ENCODE data around the gene SERBP1. TPM values are rescaled to one million over a fixed set of nuclear protein-coding genes. Genes with fewer than 3 reads are reported as not detected.
A peak's percentile ranks its signal among the peaks of the same experiment; 100 is the strongest.

The SERBP1 gene
- total RNA-seq, 1 donor from 2014 or later, result 214 TPM

GRCh38 chr1:67407498-67407897, 22.7 kb downstream of the SERBP1 start:
- no peak overlapping the region for H3K4me3 ChIP-seq (ENCODE audit: insufficient read depth, low read depth, low read length)

GRCh38 chr1:67405473-67406245, 24.5 kb downstream of the SERBP1 start:
- H4K20me1 ChIP-seq (ENCODE audit: insufficient read depth, low read length), result peaks cover 17% of the 10 kb centered on the region
- H3K9me3 ChIP-seq (ENCODE audit: insufficient read depth, low read depth, low read length), result no peaks in the 10 kb centered on the region
- no peak for TF ChIP-seq EZH2 (IDR thresholded peaks at IDR 0.05; ENCODE audit: insufficient read depth, low read length)
- no peak for TF ChIP-seq CTCF (IDR thresholded peaks at IDR 0.05; ENCODE audit: insufficient read depth, low read depth, low read length)
- FAIRE-seq (no peak), DNase-seq (ENCODE audit: low read depth) (no peak)
- no peaks in the 10 kb centered on the region for H3K79me2 ChIP-seq (ENCODE audit: insufficient read depth, low read length)
- H3K9me3 Mint-ChIP-seq (ENCODE audit: unreplicated experiment), result no peaks in the 10 kb centered on the region
- peaks cover 6% of the 10 kb centered on the region for H3K4me1 Mint-ChIP-seq (ENCODE audit: low read depth, unreplicated experiment)
- H3K4me3 ChIP-seq (ENCODE audit: insufficient read depth, low read depth, low read length), result no peak overlapping the region
- H3K27ac ChIP-seq (ENCODE audit: low read depth, low read length), result no peak overlapping the region
- no peak overlapping the region for H3K4me3 Mint-ChIP-seq (ENCODE audit: unreplicated experiment)
- no peaks in the 10 kb centered on the region for H3K27me3 ChIP-seq (ENCODE audit: insufficient read depth, low read length)
- H3K4me1 ChIP-seq (ENCODE audit: insufficient read depth, low read length), result peaks cover 2% of the 10 kb centered on the region
- no peak overlapping the region for H2AFZ ChIP-seq (ENCODE audit: low read depth, low read length)
- no peak overlapping the region for H3K9ac ChIP-seq (ENCODE audit: low read length)
- H3K27me3 Mint-ChIP-seq (ENCODE audit: low read depth, unreplicated experiment), result no peaks in the 10 kb centered on the region
- no peaks in the 10 kb centered on the region for H3K36me3 Mint-ChIP-seq (ENCODE audit: low read depth, unreplicated experiment)
- peaks cover 15% of the 10 kb centered on the region for H3K36me3 ChIP-seq (ENCODE audit: insufficient read depth, low read length)
- no peak overlapping the region for H3K4me2 ChIP-seq (ENCODE audit: low read length)
- H3K27ac Mint-ChIP-seq (ENCODE audit: unreplicated experiment), result no peak overlapping the region

More at GRCh38 chr1:67407498-67407897, 22.7 kb downstream of the SERBP1 start:
- Histone ChIP-seq H3K27me3 (ENCODE audit: insufficient read depth, low read length) (no peaks in the 10 kb centered on the region), H4K20me1 (ENCODE audit: insufficient read depth, low read length) (peaks cover 26% of the 10 kb centered on the region), H3K4me2 (ENCODE audit: low read length) (no peak overlapping the region), H3K4me1 (ENCODE audit: insufficient read depth, low read length) (no peaks in the 10 kb centered on the region), H3K9me3 (ENCODE audit: insufficient read depth, low read depth, low read length) (no peaks in the 10 kb centered on the region), H3K79me2 (ENCODE audit: insufficient read depth, low read length) (peaks cover 6% of the 10 kb centered on the region), H2AFZ (ENCODE audit: low read depth, low read length) (no peak overlapping the region), H3K27ac (ENCODE audit: low read depth, low read length) (no peak overlapping the region), H3K9ac (ENCODE audit: low read length) (no peak overlapping the region), H3K36me3 (ENCODE audit: insufficient read depth, low read length) (peaks cover 29% of the 10 kb centered on the region)
- no peak for DNase-seq (ENCODE audit: low read depth)
- Mint-ChIP-seq H3K36me3 (ENCODE audit: low read depth, unreplicated experiment) (no peaks in the 10 kb centered on the region), H3K4me1 (ENCODE audit: low read depth, unreplicated experiment) (peaks cover 5% of the 10 kb centered on the region), H3K27me3 (ENCODE audit: low read depth, unreplicated experiment) (no peaks in the 10 kb centered on the region), H3K4me3 (ENCODE audit: unreplicated experiment) (no peak overlapping the region), H3K9me3 (ENCODE audit: unreplicated experiment) (no peaks in the 10 kb centered on the region), H3K27ac (ENCODE audit: unreplicated experiment) (no peak overlapping the region)
- FAIRE-seq, result no peak
- no peak for TF ChIP-seq EZH2 (IDR thresholded peaks at IDR 0.05; ENCODE audit: insufficient read depth, low read length)
- TF ChIP-seq CTCF (IDR thresholded peaks at IDR 0.05; ENCODE audit: insufficient read depth, low read depth, low read length), result no peak

GRCh38 chr1:67404212-67404620, 26.0 kb downstream of the SERBP1 start:
- H3K4me3 Mint-ChIP-seq (ENCODE audit: unreplicated experiment), result no peak overlapping the region
- H3K36me3 ChIP-seq (ENCODE audit: insufficient read depth, low read length), result peaks cover 4% of the 10 kb centered on the region

More at GRCh38 chr1:67404212-67404620, 26.0 kb downstream of the SERBP1 start:
- FAIRE-seq (no peak), DNase-seq (ENCODE audit: low read depth) (peak; percentile 39)
- Mint-ChIP-seq H3K4me1 (ENCODE audit: low read depth, unreplicated experiment) (peaks cover 7% of the 10 kb centered on the region), H3K9me3 (ENCODE audit: unreplicated experiment) (peaks cover 3% of the 10 kb centered on the region), H3K27ac (ENCODE audit: unreplicated experiment) (no peak overlapping the region), H3K36me3 (ENCODE audit: low read depth, unreplicated experiment) (no peaks in the 10 kb centered on the region), H3K27me3 (ENCODE audit: low read depth, unreplicated experiment) (no peaks in the 10 kb centered on the region)
- Histone ChIP-seq H3K27ac (ENCODE audit: low read depth, low read length) (no peak overlapping the region), H3K9me3 (ENCODE audit: insufficient read depth, low read depth, low read length) (no peaks in the 10 kb centered on the region), H4K20me1 (ENCODE audit: insufficient read depth, low read length) (peaks cover 10% of the 10 kb centered on the region), H3K27me3 (ENCODE audit: insufficient read depth, low read length) (no peaks in the 10 kb centered on the region), H3K4me3 (ENCODE audit: insufficient read depth, low read depth, low read length) (no peak overlapping the region), H3K4me2 (ENCODE audit: low read length) (no peak overlapping the region), H3K4me1 (ENCODE audit: insufficient read depth, low read length) (peaks cover 5% of the 10 kb centered on the region), H2AFZ (ENCODE audit: low read depth, low read length) (no peak overlapping the region), H3K79me2 (ENCODE audit: insufficient read depth, low read length) (no peaks in the 10 kb centered on the region), H3K9ac (ENCODE audit: low read length) (no peak overlapping the region)
- TF ChIP-seq CTCF (IDR thresholded peaks at IDR 0.05; ENCODE audit: insufficient read depth, low read depth, low read length) (no peak), EZH2 (IDR thresholded peaks at IDR 0.05; ENCODE audit: insufficient read depth, low read length) (no peak)

Data from astrocyte (in vitro differentiated cells and primary cell).